Fibroblast of pulmonary artery (primary cell): ENCODE results near the gene EFNB3.

ENCODE experiments used
- DNase-seq: peaks from one replicate; pipeline ENCODE4 v3.0.0-alpha.2; 2010; ENCODE audit warnings: low read depth
- H3K4me3 ChIP-seq: replicated peaks from 2 replicates; pipeline ENCODE4 v1.5.1; 2011; ENCODE audit warnings: low read depth, mild to moderate bottlenecking, control low read depth, low read length, moderate library complexity
- CTCF ChIP-seq: IDR thresholded peaks from 2 replicates; pipeline ENCODE4 v1.5.1; 2011; ENCODE audit warnings: mild to moderate bottlenecking, control low read depth, low read length, inconsistent platforms; ENCODE audit errors: missing control alignments

The EFNB3 gene

GRCh38 chr17:7742729-7743128 is 37.7 kb downstream of the EFNB3 start:
- no peak for DNase-seq
- TF ChIP-seq CTCF = no peak
- no peak overlapping the region for H3K4me3 ChIP-seq

- peak; percentile 20 for DNase-seq
- no peak overlapping the region for H3K4me3 ChIP-seq
- no peak for TF ChIP-seq CTCF
Observed at GRCh38 chr17:7744416-7744815, 39.4 kb downstream of the EFNB3 start.

GRCh38 chr17:7745748-7746470 is 40.9 kb downstream of the EFNB3 start:
- DNase-seq = peak; percentile 97
- TF ChIP-seq CTCF = peak; percentile 7
- no peak overlapping the region for H3K4me3 ChIP-seq

- DNase-seq = peak; percentile 78
- H3K4me3 ChIP-seq = peak overlapping the region; percentile 1
- TF ChIP-seq CTCF = no peak
Observed at GRCh38 chr17:7747635-7748071, 42.7 kb downstream of the EFNB3 start.

- TF ChIP-seq CTCF = no peak
- peak; percentile 66 for DNase-seq
- peak overlapping the region; percentile 1 for H3K4me3 ChIP-seq
Observed at GRCh38 chr17:7748076-7748775, 43.2 kb downstream of the EFNB3 start.

GRCh38 chr17:7750321-7750821 is 45.4 kb downstream of the EFNB3 start:
- TF ChIP-seq CTCF = no peak
- H3K4me3 ChIP-seq = no peak overlapping the region

GRCh38 chr17:7754656-7755055 is 49.7 kb downstream of the EFNB3 start:
- DNase-seq = no peak
- no peak for TF ChIP-seq CTCF
- H3K4me3 ChIP-seq = no peak overlapping the region

More at GRCh38 chr17:7750321-7750821, 45.4 kb downstream of the EFNB3 start:
- peak; percentile 81 for DNase-seq
